Bronchial epithelial cell (primary cell): Measurements from ENCODE around the gene TNFSF4. TPM values are rescaled to one million over a fixed set of nuclear protein-coding genes. Genes with fewer than 3 reads are reported as not detected.

Experiments used
- DNase-seq: peaks from one replicate; pipeline ENCODE4 v3.0.0-alpha.2; 2010; ENCODE audit warnings: low read depth
- FAIRE-seq: peaks from 2 replicates; lab custom pipeline; 2011; peaks lifted over from hg19 to GRCh38; lab: Jason Lieb, UNC
- H3K27me3 ChIP-seq: 2 replicates; pipeline ENCODE4 v1.5.1; 2011; ENCODE audit warnings: low read length; ENCODE audit not compliant: control insufficient read depth, insufficient read depth
- H3K36me3 ChIP-seq: 2 replicates; pipeline ENCODE4 v1.5.1; 2011; ENCODE audit warnings: low read length; ENCODE audit not compliant: control insufficient read depth, insufficient read depth
- H3K4me3 ChIP-seq: 2 replicates; pipeline ENCODE4 v1.5.1; 2011; ENCODE audit warnings: mild to moderate bottlenecking, low read depth, low read length, control low read depth
- CTCF ChIP-seq: IDR thresholded peaks from 2 replicates; pipeline ENCODE4 v1.5.1; 2011; ENCODE audit warnings: mild to moderate bottlenecking, moderate library complexity, low read length, control low read depth, inconsistent platforms; ENCODE audit not compliant: insufficient read depth, severe bottlenecking
- total RNA-seq: library from RNA; depleted of rRNA; stranded (reverse); fragments of >200 nt; gene quantifications from 2 replicates; pipeline ENCODE4 v1.2.1, GENCODE V29; 2014

The TNFSF4 gene
- total RNA-seq, 1 donor from 2014 or later = under 0.01 TPM

GRCh38 chr1:173205146-173206051, 1.7 kb downstream of the TNFSF4 start:
- FAIRE-seq (no peak), DNase-seq (peak; percentile 54)
- no peaks in the 10 kb centered on the region for H3K27me3 ChIP-seq
- no peak overlapping the region for H3K4me3 ChIP-seq
- TF ChIP-seq CTCF = no peak
- no peaks in the 10 kb centered on the region for H3K36me3 ChIP-seq

- no peak for FAIRE-seq
- Histone ChIP-seq H3K36me3 (no peaks in the 10 kb centered on the region), H3K4me3 (no peak overlapping the region), H3K27me3 (no peaks in the 10 kb centered on the region)
- no peak for DNase-seq
- TF ChIP-seq CTCF = no peak
These were observed 2.4 kb downstream of the TNFSF4 start for GRCh38 chr1:173204693-173205092.

- H3K36me3 ChIP-seq = no peaks in the 10 kb centered on the region
- DNase-seq (peak; percentile 68), FAIRE-seq (no peak)
- H3K27me3 ChIP-seq = no peaks in the 10 kb centered on the region
- peak; percentile 56 for TF ChIP-seq CTCF
- H3K4me3 ChIP-seq = no peak overlapping the region
These were observed 4.5 kb downstream of the TNFSF4 start for GRCh38 chr1:173202424-173203145.

GRCh38 chr1:173201969-173202368, 5.2 kb downstream of the TNFSF4 start:
- H3K4me3 ChIP-seq = no peak overlapping the region
- H3K27me3 ChIP-seq = no peaks in the 10 kb centered on the region
- no peaks in the 10 kb centered on the region for H3K36me3 ChIP-seq
- no peak for FAIRE-seq
- no peak for DNase-seq
- TF ChIP-seq CTCF = no peak

GRCh38 chr1:173195596-173196088, 11.5 kb downstream of the TNFSF4 start:
- DNase-seq = no peak
- no peaks in the 10 kb centered on the region for H3K27me3 ChIP-seq
- no peak overlapping the region for H3K4me3 ChIP-seq
- FAIRE-seq = no peak
- no peaks in the 10 kb centered on the region for H3K36me3 ChIP-seq
- TF ChIP-seq CTCF = no peak
